LoVo (cell line): ENCODE data around the gene IGFBP2.
A peak's percentile ranks its signal among the peaks of the same experiment; 100 is the strongest.

Experiments
- DNase-seq: peaks from one replicate; pipeline ENCODE4 v3.0.0-alpha.2; 2016; ENCODE audit warnings: low spot score

IGFBP2 gene

GRCh38 chr2:216661639-216662375 is 28.6 kb downstream of the IGFBP2 start:
- no peak for DNase-seq

- no peak for DNase-seq
Measured at GRCh38 chr2:216663106-216663505, 29.9 kb downstream of the IGFBP2 start.

- DNase-seq = no peak
Measured at GRCh38 chr2:216663846-216664245, 30.6 kb downstream of the IGFBP2 start.

- no peak for DNase-seq
Measured at GRCh38 chr2:216664593-216665034, 31.4 kb downstream of the IGFBP2 start.

- DNase-seq = no peak
Measured at GRCh38 chr2:216665242-216665641, 32.0 kb downstream of the IGFBP2 start.

- no peak for DNase-seq
Measured at GRCh38 chr2:216665717-216666116, 32.5 kb downstream of the IGFBP2 start.

- peak; percentile 71 for DNase-seq
Measured at GRCh38 chr2:216666461-216667233, 33.4 kb downstream of the IGFBP2 start.

GRCh38 chr2:216670266-216671080 is 37.3 kb downstream of the IGFBP2 start:
- no peak for DNase-seq

- DNase-seq = no peak
Measured at GRCh38 chr2:216671081-216671411, 37.8 kb downstream of the IGFBP2 start.

GRCh38 chr2:216671791-216672343 is 38.6 kb downstream of the IGFBP2 start:
- no peak for DNase-seq

GRCh38 chr2:216672466-216672865 is 39.2 kb downstream of the IGFBP2 start:
- DNase-seq = no peak

GRCh38 chr2:216673021-216673420 is 39.8 kb downstream of the IGFBP2 start:
- no peak for DNase-seq

- DNase-seq = no peak
Measured at GRCh38 chr2:216673609-216674008, 40.4 kb downstream of the IGFBP2 start.

GRCh38 chr2:216674376-216674775 is 41.2 kb downstream of the IGFBP2 start:
- DNase-seq = no peak

GRCh38 chr2:216676630-216677029 is 43.4 kb downstream of the IGFBP2 start:
- DNase-seq = no peak

- no peak for DNase-seq
Measured at GRCh38 chr2:216677439-216678097, 44.3 kb downstream of the IGFBP2 start.

GRCh38 chr2:216678098-216678465 is 44.9 kb downstream of the IGFBP2 start:
- no peak for DNase-seq

- no peak for DNase-seq
Measured at GRCh38 chr2:216678813-216679657, 45.8 kb downstream of the IGFBP2 start.

- no peak for DNase-seq
Measured at GRCh38 chr2:216679658-216680024, 46.4 kb downstream of the IGFBP2 start.

- DNase-seq = no peak
Measured at GRCh38 chr2:216680951-216681629, 47.9 kb downstream of the IGFBP2 start.
